GM23338 (cell line): Measurements from ENCODE around the gene CNOT6.

Experiments used
- EZH2 ChIP-seq: fragments of 200-600 bp; sonication (generic); IDR thresholded peaks from one replicate; pipeline ENCODE4 v1.8.0; 2017; ENCODE audit warnings: antibody characterized with exemption, mild to moderate bottlenecking, low read depth; ENCODE audit not compliant: unreplicated experiment
- EZH2phosphoT487 ChIP-seq: fragments of 200-600 bp; sonication (generic); IDR thresholded peaks from one replicate; pipeline ENCODE4 v1.8.1; 2018; ENCODE audit warnings: antibody characterized with exemption; ENCODE audit not compliant: unreplicated experiment
- POLR2AphosphoS5 ChIP-seq: IDR thresholded peaks from 2 replicates; pipeline ENCODE4 v1.6.1; 2016; ENCODE audit warnings: antibody characterized with exemption, low read depth
- ZNF114 ChIP-seq: fragments of 250-450 bp; sonication (Bioruptor Pico); IDR thresholded peaks from 2 replicates; pipeline ENCODE4 v1.5.0; 2020; ENCODE audit warnings: mild to moderate bottlenecking, moderate library complexity
- TF ChIP-seq, protein P1 (sequence below), 2 experiments: fragments of 200-600 bp in 1 of 2; sonication (generic) in 1 of 2; conservative IDR thresholded peaks; 2 replicates each; pipeline versions ENCODE4 v1.5.1 to v1.6.1; 2016 to 2017; ENCODE audit warnings: antibody characterized with exemption in 2 of 2, low read depth in 2 of 2, mild to moderate bottlenecking in 2 of 2, moderate library complexity in 1 of 2
- TF ChIP-seq, protein P2 (sequence below): IDR thresholded peaks from one replicate; pipeline ENCODE4 v1.6.1; 2018; ENCODE audit warnings: antibody characterized with exemption; ENCODE audit not compliant: unreplicated experiment

GRCh38 chr5:180498378-180498777 lies 4.2 kb downstream of the CNOT6 start:
- no peak for TF ChIP-seq POLR2AphosphoS5
- TF ChIP-seq, protein P1, sequence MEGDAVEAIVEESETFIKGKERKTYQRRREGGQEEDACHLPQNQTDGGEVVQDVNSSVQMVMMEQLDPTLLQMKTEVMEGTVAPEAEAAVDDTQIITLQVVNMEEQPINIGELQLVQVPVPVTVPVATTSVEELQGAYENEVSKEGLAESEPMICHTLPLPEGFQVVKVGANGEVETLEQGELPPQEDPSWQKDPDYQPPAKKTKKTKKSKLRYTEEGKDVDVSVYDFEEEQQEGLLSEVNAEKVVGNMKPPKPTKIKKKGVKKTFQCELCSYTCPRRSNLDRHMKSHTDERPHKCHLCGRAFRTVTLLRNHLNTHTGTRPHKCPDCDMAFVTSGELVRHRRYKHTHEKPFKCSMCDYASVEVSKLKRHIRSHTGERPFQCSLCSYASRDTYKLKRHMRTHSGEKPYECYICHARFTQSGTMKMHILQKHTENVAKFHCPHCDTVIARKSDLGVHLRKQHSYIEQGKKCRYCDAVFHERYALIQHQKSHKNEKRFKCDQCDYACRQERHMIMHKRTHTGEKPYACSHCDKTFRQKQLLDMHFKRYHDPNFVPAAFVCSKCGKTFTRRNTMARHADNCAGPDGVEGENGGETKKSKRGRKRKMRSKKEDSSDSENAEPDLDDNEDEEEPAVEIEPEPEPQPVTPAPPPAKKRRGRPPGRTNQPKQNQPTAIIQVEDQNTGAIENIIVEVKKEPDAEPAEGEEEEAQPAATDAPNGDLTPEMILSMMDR (conservative IDR thresholded peaks at IDR 0.05; ENCODE audit: low read depth in 2 of 2), result no peak
- TF ChIP-seq EZH2phosphoT487, result no peak
- no peak for TF ChIP-seq EZH2
- TF ChIP-seq, protein P2, sequence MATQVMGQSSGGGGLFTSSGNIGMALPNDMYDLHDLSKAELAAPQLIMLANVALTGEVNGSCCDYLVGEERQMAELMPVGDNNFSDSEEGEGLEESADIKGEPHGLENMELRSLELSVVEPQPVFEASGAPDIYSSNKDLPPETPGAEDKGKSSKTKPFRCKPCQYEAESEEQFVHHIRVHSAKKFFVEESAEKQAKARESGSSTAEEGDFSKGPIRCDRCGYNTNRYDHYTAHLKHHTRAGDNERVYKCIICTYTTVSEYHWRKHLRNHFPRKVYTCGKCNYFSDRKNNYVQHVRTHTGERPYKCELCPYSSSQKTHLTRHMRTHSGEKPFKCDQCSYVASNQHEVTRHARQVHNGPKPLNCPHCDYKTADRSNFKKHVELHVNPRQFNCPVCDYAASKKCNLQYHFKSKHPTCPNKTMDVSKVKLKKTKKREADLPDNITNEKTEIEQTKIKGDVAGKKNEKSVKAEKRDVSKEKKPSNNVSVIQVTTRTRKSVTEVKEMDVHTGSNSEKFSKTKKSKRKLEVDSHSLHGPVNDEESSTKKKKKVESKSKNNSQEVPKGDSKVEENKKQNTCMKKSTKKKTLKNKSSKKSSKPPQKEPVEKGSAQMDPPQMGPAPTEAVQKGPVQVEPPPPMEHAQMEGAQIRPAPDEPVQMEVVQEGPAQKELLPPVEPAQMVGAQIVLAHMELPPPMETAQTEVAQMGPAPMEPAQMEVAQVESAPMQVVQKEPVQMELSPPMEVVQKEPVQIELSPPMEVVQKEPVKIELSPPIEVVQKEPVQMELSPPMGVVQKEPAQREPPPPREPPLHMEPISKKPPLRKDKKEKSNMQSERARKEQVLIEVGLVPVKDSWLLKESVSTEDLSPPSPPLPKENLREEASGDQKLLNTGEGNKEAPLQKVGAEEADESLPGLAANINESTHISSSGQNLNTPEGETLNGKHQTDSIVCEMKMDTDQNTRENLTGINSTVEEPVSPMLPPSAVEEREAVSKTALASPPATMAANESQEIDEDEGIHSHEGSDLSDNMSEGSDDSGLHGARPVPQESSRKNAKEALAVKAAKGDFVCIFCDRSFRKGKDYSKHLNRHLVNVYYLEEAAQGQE, result no peak
- no peak for TF ChIP-seq ZNF114 (CRISPR knock-in tag)
